Hepatocyte (in vitro differentiated cells): ENCODE measurements around the gene ZNF117.
"Not testable (repeated sequence)": the region's sequence is repeated elsewhere in the genome, so short reads cannot be mapped to it uniquely, and the experiment has no call there.

Experiments used
- CTCF ChIP-seq: fragments of 200-600 bp; sonication (generic); IDR thresholded peaks from 2 replicates; pipeline ENCODE4 v1.5.1; 2016; ENCODE audit warnings: antibody characterized with exemption, mild to moderate bottlenecking; ENCODE audit not compliant: poor library complexity
- EZH2 ChIP-seq: fragments of 200-600 bp; sonication (generic); IDR thresholded peaks from 2 replicates; pipeline ENCODE4 v1.6.1; 2016; ENCODE audit warnings: antibody characterized with exemption, mild to moderate bottlenecking, borderline replicate concordance

- TF ChIP-seq CTCF, EZH2: not testable (repeated sequence)
Measured at GRCh38 chr7:64950673-64951072, 40.2 kb downstream of the ZNF117 start.
